Ovary (tissue), 3 donors: ENCODE data around the gene NADSYN1.

Experiments used
- POLR2A ChIP-seq: fragments of 450-650 bp; IDR thresholded peaks from one replicate; pipeline ENCODE4 v1.6.1; 2017; ENCODE audit warnings: antibody characterized with exemption, mild to moderate bottlenecking, moderate library complexity
- TF ChIP-seq, protein P1 (sequence below), 3 donors: fragments of 450-650 bp in 2 of 3; fragments of 200-600 bp in 1 of 3; IDR thresholded peaks; one replicate each; pipeline versions ENCODE4 v1.5.1 to v1.8.0; 2016 to 2022; ENCODE audit warnings: antibody characterized with exemption in 3 of 3, mild to moderate bottlenecking in 1 of 3
- donor health status: DM: no; HTN: no; CAD: no.

DNA sequence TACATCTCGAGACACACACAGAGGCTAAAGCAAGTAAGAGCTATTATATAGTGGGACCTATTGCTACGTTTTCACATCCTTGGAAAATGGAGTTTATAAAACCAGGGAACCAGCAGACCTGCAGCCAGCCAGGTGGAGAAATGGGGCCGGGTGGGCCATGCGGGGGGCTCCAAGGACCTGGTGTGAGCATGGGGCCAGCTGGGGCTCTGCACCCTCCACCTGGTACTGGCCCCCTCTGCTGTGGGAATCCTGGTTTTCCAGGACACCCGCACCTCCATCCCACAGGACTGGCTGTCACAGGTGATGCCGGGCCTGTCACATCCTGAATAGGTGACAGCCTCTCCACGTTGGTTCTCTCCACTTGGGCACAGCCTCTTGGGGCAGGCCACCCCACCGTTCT, 16.1 kb upstream of the NADSYN1 start:
- TF ChIP-seq, protein P1, sequence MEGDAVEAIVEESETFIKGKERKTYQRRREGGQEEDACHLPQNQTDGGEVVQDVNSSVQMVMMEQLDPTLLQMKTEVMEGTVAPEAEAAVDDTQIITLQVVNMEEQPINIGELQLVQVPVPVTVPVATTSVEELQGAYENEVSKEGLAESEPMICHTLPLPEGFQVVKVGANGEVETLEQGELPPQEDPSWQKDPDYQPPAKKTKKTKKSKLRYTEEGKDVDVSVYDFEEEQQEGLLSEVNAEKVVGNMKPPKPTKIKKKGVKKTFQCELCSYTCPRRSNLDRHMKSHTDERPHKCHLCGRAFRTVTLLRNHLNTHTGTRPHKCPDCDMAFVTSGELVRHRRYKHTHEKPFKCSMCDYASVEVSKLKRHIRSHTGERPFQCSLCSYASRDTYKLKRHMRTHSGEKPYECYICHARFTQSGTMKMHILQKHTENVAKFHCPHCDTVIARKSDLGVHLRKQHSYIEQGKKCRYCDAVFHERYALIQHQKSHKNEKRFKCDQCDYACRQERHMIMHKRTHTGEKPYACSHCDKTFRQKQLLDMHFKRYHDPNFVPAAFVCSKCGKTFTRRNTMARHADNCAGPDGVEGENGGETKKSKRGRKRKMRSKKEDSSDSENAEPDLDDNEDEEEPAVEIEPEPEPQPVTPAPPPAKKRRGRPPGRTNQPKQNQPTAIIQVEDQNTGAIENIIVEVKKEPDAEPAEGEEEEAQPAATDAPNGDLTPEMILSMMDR (IDR thresholded peaks at IDR 0.05), result no peak
- TF ChIP-seq POLR2A, result no peak
